Jurkat, Clone E6-1 (cell line): ENCODE data around the gene MARCHF2.
A peak's percentile ranks its signal among the peaks of the same experiment; 100 is the strongest.

ENCODE experiments used
- DNase-seq: peaks from one replicate; pipeline ENCODE4 v3.0.0-alpha.2; 2011; ENCODE audit warnings: low read depth, low spot score
- H3K4me3 ChIP-seq: 2 replicates; pipeline ENCODE4 v1.5.1; 2011; ENCODE audit warnings: mild to moderate bottlenecking, low read length, control low read depth, moderate library complexity

MARCHF2 gene

GRCh38 chr19:8446061-8446709 lies 33.1 kb downstream of the MARCHF2 start:
- no peak for DNase-seq
- peak overlapping the region; percentile 89 for H3K4me3 ChIP-seq

GRCh38 chr19:8449830-8450229 lies 36.7 kb downstream of the MARCHF2 start:
- H3K4me3 ChIP-seq = no peak overlapping the region
- DNase-seq = no peak

- DNase-seq = no peak
- no peak overlapping the region for H3K4me3 ChIP-seq
These were observed 38.3 kb downstream of the MARCHF2 start for GRCh38 chr19:8451377-8451776.

- H3K4me3 ChIP-seq = no peak overlapping the region
- DNase-seq = no peak
These were observed 38.8 kb downstream of the MARCHF2 start for GRCh38 chr19:8451885-8452284.

- no peak for DNase-seq
- H3K4me3 ChIP-seq = no peak overlapping the region
These were observed 39.5 kb downstream of the MARCHF2 start for GRCh38 chr19:8452446-8453123.

DNA sequence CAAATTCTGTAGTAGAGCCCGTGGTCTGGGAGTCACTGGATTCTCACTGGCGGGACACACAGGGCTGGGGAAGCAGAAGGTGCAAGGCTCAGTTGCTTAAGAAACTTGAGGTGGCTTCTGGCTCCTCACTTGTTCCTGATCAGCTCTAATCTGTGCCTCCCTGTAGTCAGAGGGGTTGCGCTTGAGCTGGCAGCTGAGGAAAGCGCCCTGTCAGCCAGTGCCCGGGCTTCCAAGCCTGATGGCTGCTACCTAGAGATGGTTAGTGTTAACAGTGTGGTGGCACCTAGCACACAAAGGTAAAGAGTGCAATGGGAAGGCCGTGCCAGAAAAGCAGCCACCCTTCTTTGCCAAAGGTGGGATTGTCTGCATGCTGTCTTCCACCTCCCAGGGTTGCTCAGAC lies 40.5 kb downstream of the MARCHF2 start:
- no peak for DNase-seq
- H3K4me3 ChIP-seq = no peak overlapping the region

GRCh38 chr19:8454218-8454617 lies 41.1 kb downstream of the MARCHF2 start:
- no peak overlapping the region for H3K4me3 ChIP-seq
- no peak for DNase-seq

DNA sequence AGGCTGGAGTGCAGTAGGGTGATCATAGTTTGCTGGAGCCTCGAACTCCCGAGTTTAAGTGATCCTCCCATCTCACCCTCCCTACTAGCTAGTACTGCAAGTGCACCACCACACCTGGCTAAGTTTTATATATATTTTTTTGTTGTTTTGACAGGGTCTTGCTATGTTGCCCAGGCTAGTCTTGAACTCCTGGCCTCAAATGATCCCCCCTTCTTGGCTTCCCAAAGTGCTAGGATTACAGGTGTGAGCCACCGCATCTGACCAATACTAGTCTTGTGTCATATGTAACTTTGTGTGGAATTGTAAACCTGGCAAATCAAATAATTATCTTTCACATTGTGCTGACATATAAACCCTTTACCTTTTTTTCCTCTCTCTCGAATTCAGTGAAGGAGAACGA lies 41.9 kb downstream of the MARCHF2 start:
- DNase-seq = no peak

GRCh38 chr19:8456064-8456463 lies 43.0 kb downstream of the MARCHF2 start:
- no peak for DNase-seq
- H3K4me3 ChIP-seq = no peak overlapping the region

More for the DNA sequence above, 41.9 kb downstream of the MARCHF2 start:
- no peak overlapping the region for H3K4me3 ChIP-seq

GRCh38 chr19:8457209-8457608 lies 44.1 kb downstream of the MARCHF2 start:
- DNase-seq = no peak
- no peak overlapping the region for H3K4me3 ChIP-seq

DNA sequence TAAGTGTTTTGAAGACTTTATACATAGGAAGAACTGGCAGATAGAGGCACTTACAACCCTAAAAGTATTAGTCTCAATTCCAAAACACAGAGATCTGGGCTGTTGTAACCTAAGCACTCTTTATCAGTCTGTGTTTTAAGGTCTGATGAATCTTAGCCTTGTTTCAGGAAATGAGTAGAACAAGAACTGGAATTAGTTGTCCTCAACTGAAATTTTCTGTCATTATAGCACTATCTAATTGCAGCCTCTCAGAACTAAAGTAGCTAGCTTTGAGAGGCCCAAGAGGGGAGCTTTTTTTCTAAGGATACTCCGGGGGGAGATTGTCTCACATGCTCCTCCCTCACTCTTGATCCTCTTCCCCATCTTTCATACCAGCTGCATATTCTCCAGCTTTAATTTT lies 44.7 kb downstream of the MARCHF2 start:
- H3K4me3 ChIP-seq = no peak overlapping the region
- no peak for DNase-seq

DNA sequence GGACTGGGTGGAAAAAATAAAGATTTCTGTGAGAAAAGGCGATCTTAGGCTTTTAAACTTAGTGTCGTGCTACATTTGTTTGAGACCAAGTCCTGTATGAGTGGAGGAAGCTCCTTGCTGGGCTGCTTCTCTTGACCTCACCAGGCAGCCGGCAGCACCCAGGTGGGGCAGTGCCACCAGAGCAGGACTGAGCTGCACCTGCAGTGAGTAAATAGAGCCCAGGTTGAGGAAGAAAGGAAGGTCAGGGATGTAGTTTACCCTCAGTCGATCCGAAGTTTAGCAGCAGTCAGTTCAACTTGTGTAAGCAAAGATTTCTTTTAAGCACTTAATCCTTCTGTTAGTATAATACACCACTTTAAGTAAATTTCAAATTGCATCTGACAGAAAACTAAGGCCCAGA lies 45.3 kb downstream of the MARCHF2 start:
- H3K4me3 ChIP-seq = no peak overlapping the region
- no peak for DNase-seq

- H3K4me3 ChIP-seq = no peak overlapping the region
- no peak for DNase-seq
These were observed 46.0 kb downstream of the MARCHF2 start for GRCh38 chr19:8459095-8459494.

DNA sequence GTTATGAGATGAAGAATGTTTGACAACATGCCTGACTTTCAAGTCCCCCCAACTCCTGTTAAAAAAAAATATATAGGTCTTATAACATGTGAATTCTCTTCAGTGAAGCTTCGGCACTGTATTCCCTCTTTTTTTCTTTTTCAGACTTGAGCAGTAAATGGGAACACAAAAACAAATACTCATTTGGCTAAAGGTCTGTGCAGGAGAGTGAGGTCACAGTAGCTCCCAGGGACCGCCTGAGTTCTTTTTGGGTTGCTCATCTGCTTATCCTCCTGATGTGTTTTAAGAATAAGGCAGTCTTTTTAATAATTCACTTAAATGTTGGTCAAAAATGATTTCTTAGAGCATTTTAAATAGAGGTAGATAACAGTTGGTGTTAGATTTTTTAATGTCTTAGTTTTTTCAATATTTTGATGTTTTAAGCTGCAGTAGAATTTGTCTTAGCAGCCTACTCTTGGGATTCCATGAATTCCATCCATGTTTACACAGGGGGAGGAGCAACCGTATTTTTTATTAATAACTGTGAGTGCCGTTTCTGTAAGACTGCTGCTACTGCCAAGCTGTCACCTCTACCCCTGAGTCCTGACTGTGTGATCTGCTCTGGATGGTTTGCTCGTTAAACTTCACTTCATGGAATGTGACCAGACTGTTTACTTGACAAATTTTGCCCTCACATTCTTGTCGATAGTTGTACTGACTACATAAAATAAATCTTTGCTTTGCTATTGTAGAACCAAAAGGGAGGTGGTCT lies 46.6 kb downstream of the MARCHF2 start:
- DNase-seq = no peak
- H3K4me3 ChIP-seq = no peak overlapping the region

DNA sequence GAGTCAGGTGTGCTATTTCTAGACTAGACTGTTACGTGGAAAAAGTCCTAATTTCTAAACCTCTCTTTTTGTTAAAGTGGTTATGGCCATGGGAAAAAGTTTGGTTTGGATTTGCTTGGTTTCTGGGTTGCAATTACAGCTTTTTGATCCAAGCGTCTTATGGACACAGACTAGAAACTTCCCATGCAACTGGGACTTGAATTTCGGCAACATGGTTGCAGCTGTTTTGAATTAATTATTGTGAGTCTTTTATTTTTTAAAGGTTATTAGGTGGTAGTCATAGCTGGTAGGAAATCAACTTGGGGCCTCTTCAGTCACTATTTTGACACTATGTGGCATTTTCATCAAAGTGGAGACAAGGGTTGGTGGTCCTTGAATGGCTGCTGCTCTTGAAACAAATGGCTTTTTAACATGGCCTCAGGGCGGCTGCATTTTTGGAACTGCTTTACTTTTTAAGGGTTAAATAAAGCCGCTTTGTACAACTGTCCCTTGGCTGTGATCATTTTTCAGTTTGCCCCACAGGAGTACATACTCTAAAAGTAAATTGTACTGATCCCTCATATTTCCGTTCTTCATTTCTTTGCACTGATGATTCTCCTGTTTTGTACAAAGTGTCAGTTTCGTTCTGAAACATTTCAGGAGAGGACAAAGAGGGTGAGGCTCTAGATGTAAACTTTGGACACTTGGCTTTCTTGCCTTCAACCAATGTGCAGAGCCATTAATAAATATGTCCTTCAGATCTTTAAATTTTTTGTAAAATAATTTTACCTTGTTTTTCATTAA lies 47.6 kb downstream of the MARCHF2 start:
- no peak for DNase-seq
- H3K4me3 ChIP-seq = no peak overlapping the region

DNA sequence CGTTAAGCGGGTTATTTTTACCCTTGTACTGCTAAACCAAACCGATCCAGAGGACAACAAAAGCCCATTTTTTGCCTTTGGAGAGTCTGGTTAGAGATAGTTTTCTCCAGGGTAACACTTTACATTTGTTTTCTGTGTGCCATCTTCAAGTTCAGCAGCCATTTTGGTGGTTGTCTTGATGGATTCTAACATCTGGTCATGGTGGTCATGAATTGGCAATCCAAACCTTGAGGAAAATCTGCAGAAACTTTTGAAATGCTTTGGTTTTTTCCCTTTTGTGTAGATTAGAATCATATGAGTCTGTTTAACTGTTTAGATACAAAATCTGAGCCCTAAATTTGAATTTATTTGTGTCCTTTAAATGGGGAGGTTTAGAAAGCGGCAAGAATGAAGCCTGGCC lies 48.3 kb downstream of the MARCHF2 start:
- DNase-seq = no peak
- no peak overlapping the region for H3K4me3 ChIP-seq

DNA sequence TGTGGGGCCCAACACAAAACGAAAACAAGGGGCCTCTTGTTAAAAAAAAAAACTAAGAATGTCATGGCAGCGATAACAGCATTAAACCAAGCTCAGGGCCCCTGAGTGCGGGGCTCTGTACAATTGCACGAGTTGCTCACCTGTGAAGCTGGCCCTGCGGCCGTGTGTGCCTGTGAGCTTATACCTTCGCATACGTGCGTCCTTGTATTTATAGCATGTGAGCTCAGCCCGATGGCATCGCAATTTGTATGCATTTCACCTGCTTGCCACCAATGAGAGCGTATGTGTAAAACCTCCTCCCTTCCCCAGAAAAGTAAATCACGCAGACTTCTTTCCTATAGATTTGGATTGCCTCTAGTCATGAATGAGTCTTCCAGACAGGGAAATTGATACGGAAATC lies 48.8 kb downstream of the MARCHF2 start:
- DNase-seq = no peak
- no peak overlapping the region for H3K4me3 ChIP-seq

DNA sequence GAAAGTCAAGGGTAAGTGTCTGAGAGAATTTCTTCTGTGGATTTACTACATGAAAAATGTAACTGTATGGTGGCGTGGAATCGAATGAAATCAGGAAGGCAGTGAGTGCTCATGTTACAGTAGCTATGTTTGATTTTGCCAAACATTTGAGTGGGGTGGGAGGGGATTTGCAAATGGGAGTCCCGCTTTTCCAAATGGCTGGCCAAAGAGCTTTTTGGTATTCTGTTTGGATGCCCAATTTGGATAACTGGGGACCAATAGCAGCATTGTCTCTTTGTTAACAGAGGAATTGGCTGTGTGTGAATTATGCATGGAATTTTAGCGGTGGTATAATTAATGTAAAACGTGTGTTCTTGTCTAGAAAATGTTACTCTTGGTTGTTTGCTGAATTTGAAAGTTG lies 49.5 kb downstream of the MARCHF2 start:
- H3K4me3 ChIP-seq = no peak overlapping the region
- DNase-seq = no peak

DNA sequence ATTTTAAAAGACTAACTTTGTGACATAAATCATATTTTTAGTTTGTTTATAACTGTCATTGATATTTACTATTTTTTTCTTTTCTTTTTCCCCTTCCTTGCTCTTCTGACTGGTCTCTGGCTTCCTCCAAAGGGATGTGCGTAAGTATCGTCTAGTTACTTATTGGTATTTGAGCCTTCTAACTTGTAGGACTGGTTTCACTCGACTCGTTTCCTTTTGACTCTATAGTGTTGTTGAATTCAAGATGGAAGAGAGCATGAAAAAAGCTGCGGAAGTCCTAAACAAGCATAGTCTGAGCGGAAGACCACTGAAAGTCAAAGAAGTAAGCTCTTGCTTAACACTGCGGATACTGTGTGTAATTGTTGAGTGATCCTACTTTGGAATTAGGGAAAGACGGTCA lies 50.3 kb downstream of the MARCHF2 start:
- no peak overlapping the region for H3K4me3 ChIP-seq

DNA sequence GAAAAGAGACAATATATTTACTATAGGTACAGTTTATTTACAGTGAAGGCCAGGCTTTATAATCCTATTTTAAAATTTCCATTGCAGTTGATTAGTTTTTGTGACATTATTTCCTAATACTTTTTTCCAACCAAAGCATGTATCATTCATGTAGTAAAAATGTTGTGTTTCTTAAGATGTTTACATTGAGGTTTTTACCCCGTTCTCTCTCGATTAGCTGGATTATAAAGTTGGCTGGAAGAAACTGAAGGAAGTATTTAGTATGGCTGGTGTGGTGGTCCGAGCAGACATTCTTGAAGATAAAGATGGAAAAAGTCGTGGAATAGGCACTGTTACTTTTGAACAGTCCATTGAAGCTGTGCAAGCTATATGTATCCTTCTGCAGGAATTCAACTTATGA lies 52.9 kb downstream of the MARCHF2 start:
- no peak for DNase-seq
- H3K4me3 ChIP-seq = no peak overlapping the region

More for the DNA sequence above, 50.3 kb downstream of the MARCHF2 start:
- no peak for DNase-seq
